GM12878 (cell line): Measurements from ENCODE around the gene BAIAP2L1. TPM values are rescaled to one million over a fixed set of nuclear protein-coding genes. Genes with fewer than 3 reads are reported as not detected.

Experiments
- ATAC-seq: fragments of 200-7000 bp; cut with Tn5 transposase; 3 replicates; pipeline ENCODE4 v1.9.1; 2020; ENCODE audit warnings: mild to moderate bottlenecking, moderate library complexity
- BruUV-seq: library from RNA; stranded (reverse); fragments of 400-500 nt; replicated peaks from 2 replicates; lab custom pipeline; 2021; lab: Mats Ljungman, UMichigan
- CTCF ChIA-PET: fragments of 300-600 bp; sonication (Branson Sonifier 250); formaldehyde crosslinking; extraction: SDS; loops from one replicate; lab custom pipeline; 2021; ENCODE audit warnings: inconsistent platforms; lab: Yijun Ruan, JAX
- POLR2A ChIA-PET: fragments of 350-600 bp; formaldehyde crosslinking; extraction: SDS; loops from one replicate; lab custom pipeline; 2021; ENCODE audit warnings: inconsistent platforms; lab: Charles Lee
- RAD21 ChIA-PET: fragments of 300-600 bp; sonication (Branson Sonifier 250); formaldehyde crosslinking; loops from one replicate; lab custom pipeline; 2023; ENCODE audit warnings: antibody characterized with exemption; ENCODE audit not compliant: unreplicated experiment; lab: Charles Lee
- SMC1A ChIA-PET: fragments of 300-600 bp; sonication (Branson Sonifier 250); formaldehyde crosslinking; loops from one replicate; lab custom pipeline; 2023; ENCODE audit not compliant: unreplicated experiment, uncharacterized antibody; lab: Charles Lee
- DNase-seq: peaks from one replicate; pipeline ENCODE4 v3.0.0-alpha.2; 2011; ENCODE audit warnings: low read depth, low spot score
- FAIRE-seq: peaks from 3 replicates; lab custom pipeline; 2011; peaks lifted over from hg19 to GRCh38; lab: Jason Lieb, UNC
- H2AFZ ChIP-seq: 2 replicates; pipeline ENCODE4 v1.6.0; 2011; ENCODE audit warnings: low read depth, low read length, control low read depth; ENCODE audit not compliant: control insufficient read depth
- H3K27ac ChIP-seq: 2 replicates; pipeline ENCODE4 v1.5.1; 2011; ENCODE audit warnings: control low read depth; ENCODE audit not compliant: control insufficient read depth, insufficient read depth
- H3K27me3 ChIP-seq, 2 experiments: replicated peaks in 1 of 2; 2 replicates each; pipeline versions ENCODE4 v1.6.0 to v1.6.1; 2011; ENCODE audit warnings: low read length in 1 of 2; ENCODE audit not compliant: control insufficient read depth in 2 of 2, insufficient read depth in 2 of 2
- H3K36me3 ChIP-seq, 2 experiments: 2 replicates each; pipeline ENCODE4 v1.5.1; 2011; ENCODE audit warnings: low read length in 1 of 2; ENCODE audit not compliant: control insufficient read depth in 2 of 2, insufficient read depth in 2 of 2
- H3K4me1 ChIP-seq: 2 replicates; pipeline ENCODE4 v1.6.1; 2011; ENCODE audit warnings: mild to moderate bottlenecking, low read length, moderate library complexity, mixed read lengths; ENCODE audit not compliant: control insufficient read depth, insufficient read depth
- H3K4me2 ChIP-seq: 2 replicates; pipeline ENCODE4 v1.6.0; 2011; ENCODE audit warnings: control low read depth; ENCODE audit not compliant: control insufficient read depth, insufficient read depth
- H3K4me3 ChIP-seq: fragments of 200-600 bp; sonication (generic); 2 replicates; pipeline ENCODE4 v1.5.1; 2016
- H3K79me2 ChIP-seq: 2 replicates; pipeline ENCODE4 v1.6.0; 2011; ENCODE audit warnings: low read length; ENCODE audit not compliant: control insufficient read depth, insufficient read depth
- H3K9ac ChIP-seq: 2 replicates; pipeline ENCODE4 v1.8.0; 2011; ENCODE audit warnings: low read length, control low read depth, mixed read lengths; ENCODE audit not compliant: control insufficient read depth, insufficient read depth
- H3K9me3 ChIP-seq: replicated peaks from 3 replicates; pipeline ENCODE4 v1.5.1; 2011; ENCODE audit warnings: mild to moderate bottlenecking, low read length; ENCODE audit not compliant: control insufficient read depth, insufficient read depth
- H4K20me1 ChIP-seq: 2 replicates; pipeline ENCODE4 v1.6.0; 2011; ENCODE audit not compliant: control insufficient read depth, insufficient read depth
- BCL11A ChIP-seq: IDR thresholded peaks from 2 replicates; pipeline ENCODE4 v1.6.1; 2011; ENCODE audit warnings: low read depth, low read length
- CEBPZ ChIP-seq: fragments of 150-350 bp; IDR thresholded peaks from 2 replicates; pipeline ENCODE4 v1.6.1; 2016; ENCODE audit warnings: low read depth, low read length
- CREB1 ChIP-seq: IDR thresholded peaks from 2 replicates; pipeline ENCODE4 v1.6.1; 2012; ENCODE audit warnings: low read depth, mild to moderate bottlenecking, inconsistent platforms
- DPF2 ChIP-seq: fragments of 450-650 bp; IDR thresholded peaks from 2 replicates; pipeline ENCODE4 v1.6.1; 2017; ENCODE audit warnings: mild to moderate bottlenecking
- EGR1 ChIP-seq, 2 experiments: IDR thresholded peaks; 1 replicate in 1 of 2; 2 replicates in 1 of 2; pipeline ENCODE4 v1.6.1; 2011 to 2012; ENCODE audit warnings: low read depth in 2 of 2, low read length in 2 of 2, borderline replicate concordance in 1 of 2, mild to moderate bottlenecking in 1 of 2, moderate library complexity in 1 of 2
- JUNB ChIP-seq: IDR thresholded peaks from 2 replicates; pipeline ENCODE4 v1.6.1; 2016; ENCODE audit warnings: antibody characterized with exemption, mild to moderate bottlenecking
- MEF2A ChIP-seq: IDR thresholded peaks from 2 replicates; pipeline ENCODE4 v1.6.1; 2011; ENCODE audit warnings: low read depth, mild to moderate bottlenecking, low read length, moderate library complexity; ENCODE audit not compliant: insufficient read depth
- NKRF ChIP-seq: fragments of 450-650 bp; conservative IDR thresholded peaks from 2 replicates; pipeline ENCODE4 v1.6.1; 2017; ENCODE audit warnings: mild to moderate bottlenecking, moderate library complexity
- NR2C2 ChIP-seq: IDR thresholded peaks from 2 replicates; pipeline ENCODE4 v1.6.1; 2011; ENCODE audit warnings: borderline replicate concordance, low read depth; ENCODE audit not compliant: control insufficient read depth, insufficient read length
- RAD21 ChIP-seq: IDR thresholded peaks from 2 replicates; pipeline ENCODE4 v1.6.1; 2011; ENCODE audit warnings: mild to moderate bottlenecking, low read depth, low read length, moderate library complexity; ENCODE audit not compliant: insufficient read depth
- REST ChIP-seq: IDR thresholded peaks from 2 replicates; pipeline ENCODE4 v1.6.1; 2012; ENCODE audit warnings: mild to moderate bottlenecking, low read depth, low read length
- SIX5 ChIP-seq: IDR thresholded peaks from 2 replicates; pipeline ENCODE4 v1.6.1; 2011; ENCODE audit warnings: mild to moderate bottlenecking, low read depth, low read length, moderate library complexity; ENCODE audit not compliant: severe bottlenecking
- ZZZ3 ChIP-seq: IDR thresholded peaks from 2 replicates; pipeline ENCODE4 v1.6.1; 2011; ENCODE audit warnings: low read depth; ENCODE audit not compliant: control insufficient read depth, insufficient read length
- WGBS: methylation state at CpG from one replicate; pipeline ENCODE4 v1.1.6; 2016; ENCODE audit warnings: low lambda C conversion rate; ENCODE audit not compliant: insufficient replicate concordance, insufficient coverage; ENCODE audit errors: missing lambda C conversion rate; 5-methylcytosine and 5-hydroxymethylcytosine counted together
- in situ Hi-C: fragments of 300-500 bp; cut with MboI; formaldehyde crosslinking; loops from 9 replicates; pipeline ENCODE4 v1.14.3; 2018; ENCODE audit warnings: mixed read lengths
- intact Hi-C: fragments of 100-400 bp; cut with micrococcal nuclease; formaldehyde crosslinking; loops from one replicate; pipeline ENCODE4 v1.14.2; 2022; ENCODE audit not compliant: unreplicated experiment
- polyA plus RNA-seq, 11 experiments: library from polyadenylated mRNA; depleted of rRNA in 4 of 11; unstranded in 6 of 11; stranded (reverse) in 5 of 11; fragments of >200 nt; fragmentation: Nextera tagmentation in 4 of 11; fragmentation: Illumina TruSeq in 1 of 11; extraction: Ambion mirVana in 4 of 11; extraction: Trizol in 1 of 11; gene quantifications; 1 replicate in 1 of 11; 2 replicates in 10 of 11; pipeline versions ENCODE4 v1.2.1 to v1.2.3, GENCODE V29; 2011 to 2016; ENCODE audit warnings: inconsistent platforms in 2 of 11, missing spikeins in 2 of 11, low read depth in 1 of 11
- total RNA-seq, 4 experiments: library from RNA; depleted of rRNA in 3 of 4; stranded (reverse); fragments of >200 nt in 3 of 4; fragmentation: Illumina TruSeq in 1 of 4; extraction: Trizol in 1 of 4; gene quantifications; 2 replicates each; pipeline versions ENCODE4 v1.2.1 to v1.2.3, GENCODE V29; 2013 to 2021

The BAIAP2L1 gene
- total and polyA plus RNA-seq, 10 of the 15 experiments (the other 5 are each of a cell fraction or from before 2014, with no cell fraction given), result 8.9 to 60.2 (median 35.7) TPM

- BruUV-seq, result TSS peak; percentile 48
- Histone ChIP-seq H2AFZ (no peak overlapping the region), H3K9me3 (peaks cover 2% of the 10 kb centered on the region; the same call in 2 of the 3 replicates), H3K27me3 (no peaks in the 10 kb centered on the region), H3K27ac (no peak overlapping the region), H3K79me2 (no peaks in the 10 kb centered on the region; the same call in 1 of the 2 replicates), H3K4me2 (no peak overlapping the region), H3K4me1 (no peaks in the 10 kb centered on the region), H4K20me1 (no peaks in the 10 kb centered on the region), H3K36me3 (peaks cover 0 to 3% of the 10 kb centered on the region in 2 experiments; a peak in 1 of 4 replicates), H3K9ac (no peak overlapping the region), H3K4me3 (no peak overlapping the region)
- RAD21 ChIA-PET, result no interaction called here
- SMC1A ChIA-PET, result no interaction called here
- in situ Hi-C loops, result no loop called here
- intact Hi-C loops, result no loop called here
- FAIRE-seq (no peak), ATAC-seq (no peak), DNase-seq (no peak)
- 100% methylated on average over 3 of the region's 3 CpGs for WGBS
- CTCF ChIA-PET, result no interaction called here
- POLR2A ChIA-PET, result interaction anchor here (0.7 kb wide), 1 partner anchor 25 kb away, joined by 6 read pairs; no protein-coding TSS in a partner anchor
- no peak for TF ChIP-seq JUNB
- no peak for TF ChIP-seq RAD21
- no peak for TF ChIP-seq CREB1
- no peak for TF ChIP-seq NKRF
- TF ChIP-seq REST, result no peak
- no peak for TF ChIP-seq BCL11A
- TF ChIP-seq DPF2, result no peak
- TF ChIP-seq SIX5, result no peak
- no peak for TF ChIP-seq NR2C2
- TF ChIP-seq CEBPZ, result no peak
- TF ChIP-seq ZZZ3, result no peak
- TF ChIP-seq MEF2A, result no peak
- no peak for TF ChIP-seq EGR1 (IDR thresholded peaks at IDR 0.05; ENCODE audit: borderline replicate concordance in 1 of 2, low read depth in 2 of 2, low read length in 2 of 2)
Observed at GRCh38 chr7:98339043-98339442, 61.8 kb downstream of the BAIAP2L1 start.
